ENCODE measurements around the gene ECHDC3.

DNA sequence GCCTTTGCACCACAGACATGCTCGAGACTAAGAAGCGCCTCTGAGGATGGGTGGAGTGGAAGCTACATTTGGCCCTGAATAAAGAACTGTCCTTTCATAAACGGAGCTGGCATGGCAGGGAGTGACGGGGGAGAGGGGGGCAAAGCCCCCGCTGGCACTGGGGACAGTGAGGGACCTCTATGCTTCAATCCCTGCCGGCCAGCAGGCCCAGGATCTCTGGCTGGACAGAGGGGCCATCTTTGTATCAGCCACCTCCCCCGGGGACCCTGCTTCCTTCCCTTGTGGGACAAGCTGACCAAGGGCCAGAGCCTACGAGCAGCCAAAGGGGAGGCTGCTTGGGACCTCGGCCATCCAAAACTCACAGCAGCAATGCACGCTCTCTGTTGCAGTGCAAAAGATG lies 28.2 kb upstream of the ECHDC3 start:
- TF ChIP-seq, protein P1, sequence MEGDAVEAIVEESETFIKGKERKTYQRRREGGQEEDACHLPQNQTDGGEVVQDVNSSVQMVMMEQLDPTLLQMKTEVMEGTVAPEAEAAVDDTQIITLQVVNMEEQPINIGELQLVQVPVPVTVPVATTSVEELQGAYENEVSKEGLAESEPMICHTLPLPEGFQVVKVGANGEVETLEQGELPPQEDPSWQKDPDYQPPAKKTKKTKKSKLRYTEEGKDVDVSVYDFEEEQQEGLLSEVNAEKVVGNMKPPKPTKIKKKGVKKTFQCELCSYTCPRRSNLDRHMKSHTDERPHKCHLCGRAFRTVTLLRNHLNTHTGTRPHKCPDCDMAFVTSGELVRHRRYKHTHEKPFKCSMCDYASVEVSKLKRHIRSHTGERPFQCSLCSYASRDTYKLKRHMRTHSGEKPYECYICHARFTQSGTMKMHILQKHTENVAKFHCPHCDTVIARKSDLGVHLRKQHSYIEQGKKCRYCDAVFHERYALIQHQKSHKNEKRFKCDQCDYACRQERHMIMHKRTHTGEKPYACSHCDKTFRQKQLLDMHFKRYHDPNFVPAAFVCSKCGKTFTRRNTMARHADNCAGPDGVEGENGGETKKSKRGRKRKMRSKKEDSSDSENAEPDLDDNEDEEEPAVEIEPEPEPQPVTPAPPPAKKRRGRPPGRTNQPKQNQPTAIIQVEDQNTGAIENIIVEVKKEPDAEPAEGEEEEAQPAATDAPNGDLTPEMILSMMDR (conservative IDR thresholded peaks at IDR 0.05; ENCODE audit: low read length), result no peak
- TF ChIP-seq EZH2phosphoT487 (IDR thresholded peaks at IDR 0.05; ENCODE audit: borderline replicate concordance, low read depth, low read length), result no peak
